ENCODE results near the gene FHAD1.
A peak's percentile ranks its signal among the peaks of the same experiment; 100 is the strongest.

Gene FHAD1

DNA sequence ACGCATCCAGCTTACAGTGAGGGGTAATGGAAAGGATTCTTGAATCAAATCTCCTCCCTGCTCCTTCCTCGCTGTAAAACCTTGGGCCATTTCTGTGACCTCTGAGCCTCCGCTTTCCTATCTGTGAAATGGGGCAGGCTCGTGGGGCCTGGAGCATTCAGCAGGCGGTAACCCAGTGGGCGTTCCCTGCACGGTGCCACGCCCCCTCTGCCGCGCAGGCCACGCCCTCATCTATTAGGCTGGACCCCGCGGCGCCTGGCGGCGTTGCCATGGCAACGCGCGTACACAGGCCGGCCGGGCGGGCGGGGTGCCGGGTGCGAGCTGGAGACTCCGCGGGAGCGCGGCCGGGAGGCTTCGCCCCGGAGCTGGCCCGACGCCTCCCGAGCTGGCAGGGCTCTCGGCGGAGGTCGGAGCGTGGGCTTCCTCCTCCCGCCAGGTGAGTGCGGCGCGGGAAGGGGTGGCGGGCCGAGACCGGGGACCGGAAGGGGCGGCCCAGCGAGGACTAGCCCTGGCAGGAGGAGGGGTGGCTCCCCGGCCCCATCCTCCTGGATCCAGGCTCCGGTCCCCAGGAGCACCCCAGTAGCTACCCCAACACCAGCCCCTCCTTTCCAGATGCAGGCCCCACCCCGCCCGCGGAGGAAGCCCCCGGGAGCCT lies at the start of gene FHAD1:
FHAD1 (plus strand) TSS at position 264 of the 655 bp plus-strand sequence. CDS start 4,562 bp downstream, outside the sequence.
- peak; percentile 40 for DNase-seq (ENCODE audit: low read depth)

GRCh38 chr1:15197591-15198447 lies 49.2 kb upstream of the FHAD1 start:
- no peak for DNase-seq (ENCODE audit: low read depth)

DNA sequence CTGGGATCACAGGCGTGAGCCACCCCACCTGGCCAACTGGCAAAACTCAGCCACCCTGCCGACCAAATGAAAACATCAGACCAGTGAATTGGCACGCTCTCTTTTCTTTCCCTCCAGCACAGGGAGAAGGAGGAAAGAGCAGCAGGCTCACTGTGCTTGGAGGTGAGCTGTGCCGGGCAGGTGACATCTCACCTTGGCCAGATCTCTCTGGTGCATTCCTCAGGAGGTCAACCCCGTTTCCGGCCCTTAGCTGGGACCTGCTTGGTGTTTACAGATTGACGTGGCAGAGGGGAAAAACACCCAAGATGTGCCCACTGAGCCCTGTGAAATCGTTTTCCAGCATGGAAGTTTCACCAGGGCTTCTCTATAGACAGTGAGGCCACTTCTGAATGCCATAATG lies 48.3 kb upstream of the FHAD1 start:
- no peak for DNase-seq (ENCODE audit: low read depth)

DNA sequence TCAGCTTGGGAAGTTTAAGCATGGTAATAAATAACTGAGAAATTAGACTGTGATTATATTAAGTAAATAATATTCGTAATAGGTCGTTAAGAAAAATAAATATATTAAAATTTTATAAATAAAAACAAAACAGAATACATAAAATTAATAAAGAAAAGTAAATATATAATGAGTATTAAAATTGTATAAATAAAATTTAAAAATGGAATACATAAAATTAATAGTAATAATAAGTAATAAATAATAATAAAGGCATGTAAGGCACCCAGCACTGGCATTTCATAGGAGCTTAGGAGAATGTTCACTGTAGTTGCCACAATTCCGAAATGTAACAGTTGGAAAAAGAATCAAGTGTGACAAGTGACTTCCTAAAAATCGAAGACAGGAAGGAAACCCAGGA lies 45.8 kb upstream of the FHAD1 start:
- DNase-seq (ENCODE audit: low read depth): no peak

GRCh38 chr1:15201849-15202551 lies 45.0 kb upstream of the FHAD1 start:
- DNase-seq (ENCODE audit: low read depth): no peak

- DNase-seq (ENCODE audit: low read depth): no peak
Observed at GRCh38 chr1:15204931-15205330, 42.1 kb upstream of the FHAD1 start.

GRCh38 chr1:15205586-15206346 lies 41.3 kb upstream of the FHAD1 start:
- no peak for DNase-seq (ENCODE audit: low read depth)

- DNase-seq (ENCODE audit: low read depth): peak; percentile 35
Observed at GRCh38 chr1:15206418-15207030, 40.5 kb upstream of the FHAD1 start.

DNA sequence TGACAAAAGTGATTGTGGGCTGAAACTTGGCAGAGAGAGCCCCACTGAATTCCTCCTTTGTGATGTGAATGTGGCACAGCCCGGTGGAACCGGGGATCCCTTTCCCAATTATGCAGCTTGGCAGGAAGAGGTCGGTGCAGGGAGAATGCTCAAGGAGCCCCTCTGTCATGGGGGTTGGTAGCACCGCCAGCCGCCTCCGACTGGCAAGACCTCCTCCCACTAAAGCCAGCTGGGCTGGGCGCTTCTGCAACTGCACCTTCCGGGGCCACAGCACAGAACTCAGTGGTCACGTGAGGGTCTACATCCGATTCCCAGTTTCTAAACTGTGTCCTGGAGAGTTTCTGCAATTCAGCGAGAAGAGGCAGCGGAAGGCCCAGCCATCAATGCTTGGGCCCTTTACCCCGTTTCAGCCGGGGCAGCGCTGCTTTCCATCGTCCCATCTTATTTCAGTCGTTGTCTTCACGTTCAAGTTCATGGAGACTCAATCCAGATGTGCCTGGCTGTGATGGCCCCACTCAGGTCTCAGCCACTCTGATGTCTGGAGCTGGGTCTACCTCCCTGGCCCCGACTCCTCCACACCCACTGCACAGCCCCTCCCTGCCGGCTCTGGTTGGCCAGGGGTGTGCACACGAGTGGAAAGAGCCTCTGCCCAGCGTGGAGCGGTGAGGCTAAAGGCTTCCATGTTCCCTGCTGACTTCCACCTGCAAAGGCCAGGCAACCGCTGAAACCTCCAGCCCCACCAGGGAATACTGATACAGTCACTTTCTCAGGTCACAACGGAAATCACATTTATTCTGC lies 39.8 kb upstream of the FHAD1 start:
- DNase-seq (ENCODE audit: low read depth): no peak

GRCh38 chr1:15207829-15208429 lies 39.1 kb upstream of the FHAD1 start:
- no peak for DNase-seq (ENCODE audit: low read depth)

GRCh38 chr1:15210651-15211375 lies 36.2 kb upstream of the FHAD1 start:
- no peak for DNase-seq (ENCODE audit: low read depth)

- DNase-seq (ENCODE audit: low read depth): no peak
Observed at GRCh38 chr1:15211424-15211823, 35.6 kb upstream of the FHAD1 start.

GRCh38 chr1:15212216-15212953 lies 34.6 kb upstream of the FHAD1 start:
- DNase-seq (ENCODE audit: low read depth): no peak

- DNase-seq (ENCODE audit: low read depth): no peak
Observed at GRCh38 chr1:15212954-15213291, 34.1 kb upstream of the FHAD1 start.

GRCh38 chr1:15213341-15213821 lies 33.6 kb upstream of the FHAD1 start:
- DNase-seq (ENCODE audit: low read depth): peak; percentile 24

GRCh38 chr1:15214527-15214926 lies 32.5 kb upstream of the FHAD1 start:
- peak; percentile 70 for DNase-seq (ENCODE audit: low read depth)

- no peak for DNase-seq (ENCODE audit: low read depth)
Observed at GRCh38 chr1:15215116-15215515, 31.9 kb upstream of the FHAD1 start.

GRCh38 chr1:15217654-15218053 lies 29.4 kb upstream of the FHAD1 start:
- DNase-seq (ENCODE audit: low read depth): no peak

Measured in EH (cell line).